ENCODE measurements around the gene PTPRF. TPM values are rescaled to one million over a fixed set of nuclear protein-coding genes. Genes with fewer than 3 reads are reported as not detected.

Gene PTPRF
- total and polyA plus RNA-seq, 4 donors, result 40.0 to 160 (median 92.1) TPM

DNA sequence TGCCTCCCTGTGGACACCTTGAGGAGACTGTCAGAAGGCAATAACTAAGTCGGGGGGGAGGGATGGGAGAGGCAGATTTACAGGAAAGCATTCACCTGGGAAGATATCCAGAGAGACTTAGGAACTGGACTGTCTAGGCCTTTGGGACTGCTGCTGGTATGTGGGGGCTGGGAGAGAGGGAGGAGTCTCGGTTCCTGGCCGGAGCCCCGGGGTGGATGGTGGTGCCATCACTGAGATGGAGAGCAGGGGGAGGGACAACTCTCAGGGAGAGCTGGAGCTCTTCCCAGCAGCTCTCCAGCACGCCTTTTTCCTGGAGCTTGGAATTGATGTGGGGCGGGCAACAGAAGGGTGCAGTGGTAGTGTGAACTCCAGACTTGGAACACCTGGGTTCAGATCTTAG lies 22.1 kb downstream of the PTPRF start:
- peaks cover 0 to 18% (median 5%) of the 10 kb centered on the region in 5 donors for H3K4me1 ChIP-seq (ENCODE audit: control insufficient read depth in 5 of 5, insufficient read depth in 5 of 5, low read length in 5 of 5)
- peak overlapping the region in 1 of 2 donors; percentile 10 for H3K27ac ChIP-seq (ENCODE audit: low read depth in 1 of 2, low read length in 1 of 2)
- no peak overlapping the region for H3K9ac ChIP-seq (ENCODE audit: insufficient read depth in 1 of 2, low read length in 2 of 2)
- no peaks in the 10 kb centered on the region for H3K9me3 ChIP-seq (ENCODE audit: control insufficient read depth in 4 of 4, insufficient read depth in 3 of 4, low read length in 3 of 4)
- peak; percentile 61 to 79 (median 69) for DNase-seq
- H3K36me3 ChIP-seq (ENCODE audit: control insufficient read depth in 4 of 4, insufficient read depth in 4 of 4, low read length in 4 of 4), result peaks cover 0 to 6% (median 2%) of the 10 kb centered on the region in 4 donors
- WGBS, 2 donors, result 54 to 70% methylated on average over 6 of the region's 6 CpGs
- TF ChIP-seq, protein P1, sequence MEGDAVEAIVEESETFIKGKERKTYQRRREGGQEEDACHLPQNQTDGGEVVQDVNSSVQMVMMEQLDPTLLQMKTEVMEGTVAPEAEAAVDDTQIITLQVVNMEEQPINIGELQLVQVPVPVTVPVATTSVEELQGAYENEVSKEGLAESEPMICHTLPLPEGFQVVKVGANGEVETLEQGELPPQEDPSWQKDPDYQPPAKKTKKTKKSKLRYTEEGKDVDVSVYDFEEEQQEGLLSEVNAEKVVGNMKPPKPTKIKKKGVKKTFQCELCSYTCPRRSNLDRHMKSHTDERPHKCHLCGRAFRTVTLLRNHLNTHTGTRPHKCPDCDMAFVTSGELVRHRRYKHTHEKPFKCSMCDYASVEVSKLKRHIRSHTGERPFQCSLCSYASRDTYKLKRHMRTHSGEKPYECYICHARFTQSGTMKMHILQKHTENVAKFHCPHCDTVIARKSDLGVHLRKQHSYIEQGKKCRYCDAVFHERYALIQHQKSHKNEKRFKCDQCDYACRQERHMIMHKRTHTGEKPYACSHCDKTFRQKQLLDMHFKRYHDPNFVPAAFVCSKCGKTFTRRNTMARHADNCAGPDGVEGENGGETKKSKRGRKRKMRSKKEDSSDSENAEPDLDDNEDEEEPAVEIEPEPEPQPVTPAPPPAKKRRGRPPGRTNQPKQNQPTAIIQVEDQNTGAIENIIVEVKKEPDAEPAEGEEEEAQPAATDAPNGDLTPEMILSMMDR (IDR thresholded peaks at IDR 0.05; ENCODE audit: control extremely low read depth, extremely low read depth), result no peak
- ATAC-seq (ENCODE audit: insufficient read depth, low FRiP score), result peak; percentile 27
- H3K27me3 ChIP-seq (ENCODE audit: control insufficient read depth in 3 of 3, insufficient read depth in 3 of 3, low read length in 2 of 3), result no peaks in the 10 kb centered on the region
- no peak overlapping the region for H3K4me3 ChIP-seq

GRCh38 chr1:43554444-43554992 lies 23.8 kb downstream of the PTPRF start:
- no peak overlapping the region for H3K9ac ChIP-seq (ENCODE audit: insufficient read depth in 1 of 2, low read length in 2 of 2)
- TF ChIP-seq, protein P1 (IDR thresholded peaks at IDR 0.05; ENCODE audit: control extremely low read depth, extremely low read depth), result no peak
- H3K36me3 ChIP-seq (ENCODE audit: control insufficient read depth in 4 of 4, insufficient read depth in 4 of 4, low read length in 4 of 4), result peaks cover 0 to 5% (median 2%) of the 10 kb centered on the region in 4 donors
- ATAC-seq (ENCODE audit: insufficient read depth, low FRiP score) (no peak), DNase-seq (peak in 1 of 3 donors; percentile 51)
- peak overlapping the region in 1 of 2 donors; percentile 65 for H3K27ac ChIP-seq (ENCODE audit: low read depth in 1 of 2, low read length in 1 of 2)
- no peaks in the 10 kb centered on the region for H3K9me3 ChIP-seq (ENCODE audit: control insufficient read depth in 4 of 4, insufficient read depth in 3 of 4, low read length in 3 of 4)
- H3K4me1 ChIP-seq (ENCODE audit: control insufficient read depth in 5 of 5, insufficient read depth in 5 of 5, low read length in 5 of 5), result peaks cover 0 to 22% (median 13%) of the 10 kb centered on the region in 5 donors
- no peak overlapping the region for H3K4me3 ChIP-seq
- H3K27me3 ChIP-seq (ENCODE audit: control insufficient read depth in 3 of 3, insufficient read depth in 3 of 3, low read length in 2 of 3), result no peaks in the 10 kb centered on the region
- 44 to 68% methylated on average over 6 of the region's 6 CpGs for WGBS, 2 donors

DNA sequence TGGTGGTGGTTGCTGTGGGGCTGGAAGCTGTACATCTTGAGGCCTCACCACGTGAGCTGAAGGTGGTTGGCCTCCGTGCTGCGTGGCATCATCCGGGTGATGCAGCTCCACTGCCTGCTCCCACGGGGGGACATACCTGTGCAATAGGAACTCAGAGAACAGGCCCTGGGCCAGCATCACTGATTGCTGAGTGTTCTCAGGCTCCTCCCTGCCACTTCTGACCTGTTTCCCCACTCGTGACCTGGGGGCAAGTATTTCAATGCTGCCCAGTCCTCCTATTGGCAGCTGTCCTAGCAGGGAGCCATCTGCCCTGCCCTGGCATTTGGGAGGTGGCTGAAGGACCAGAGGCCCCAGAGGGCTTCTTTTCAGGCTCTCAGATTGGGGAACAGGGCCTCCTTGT lies 26.1 kb downstream of the PTPRF start:
- no peak for ATAC-seq (ENCODE audit: insufficient read depth, low FRiP score)
- no peak overlapping the region for H3K9ac ChIP-seq (ENCODE audit: insufficient read depth in 1 of 2, low read length in 2 of 2)
- H3K27me3 ChIP-seq (ENCODE audit: control insufficient read depth in 3 of 3, insufficient read depth in 3 of 3, low read length in 2 of 3), result no peaks in the 10 kb centered on the region
- peaks cover 0 to 5% (median 2%) of the 10 kb centered on the region in 4 donors for H3K36me3 ChIP-seq (ENCODE audit: control insufficient read depth in 4 of 4, insufficient read depth in 4 of 4, low read length in 4 of 4)
- H3K4me1 ChIP-seq (ENCODE audit: control insufficient read depth in 5 of 5, insufficient read depth in 5 of 5, low read length in 5 of 5), result peaks cover 0 to 19% (median 6%) of the 10 kb centered on the region in 5 donors
- TF ChIP-seq, protein P1 (IDR thresholded peaks at IDR 0.05; ENCODE audit: control extremely low read depth, extremely low read depth), result no peak
- peak overlapping the region in 1 of 2 donors; percentile 27 for H3K27ac ChIP-seq (ENCODE audit: low read depth in 1 of 2, low read length in 1 of 2)
- no peak overlapping the region for H3K4me3 ChIP-seq
- WGBS, 2 donors, result 67 to 70% methylated on average over 6 of the region's 6 CpGs
- DNase-seq, result no peak
- no peaks in the 10 kb centered on the region for H3K9me3 ChIP-seq (ENCODE audit: control insufficient read depth in 4 of 4, insufficient read depth in 3 of 4, low read length in 3 of 4)
